ENCODE measurements around the gene LSM7. TPM values are rescaled to one million over a fixed set of nuclear protein-coding genes. Genes with fewer than 3 reads are reported as not detected.

The LSM7 gene
- total and polyA plus RNA-seq, 9 donors = 31.8 to 196 (median 79.6) TPM

GRCh38 chr19:2333027-2333806 is 4.8 kb upstream of the LSM7 start:
- intact Hi-C loops (cut with DNase I) = no loop called here
- peaks cover 12% of the 10 kb centered on the region for H3K4me1 ChIP-seq (ENCODE audit: insufficient read depth)
- no peak overlapping the region for H3K27ac ChIP-seq

GRCh38 chr19:2332341-2333026 is 4.1 kb upstream of the LSM7 start:
- H3K4me1 ChIP-seq (ENCODE audit: insufficient read depth) = peaks cover 10% of the 10 kb centered on the region
- TF ChIP-seq EP300 (IDR thresholded peaks at IDR 0.05) = no peak
- no peak for TF ChIP-seq CTCF (IDR thresholded peaks at IDR 0.05)
- no peak for TF ChIP-seq POLR2A (IDR thresholded peaks at IDR 0.05)
- DNase-seq = no peak
- 79 to 86% (median 85%) methylated on average over 16 to 17 of the region's 17 CpGs for WGBS, 3 donors
- intact Hi-C loops (cut with DNase I) = no loop called here
- no peaks in the 10 kb centered on the region for H3K27me3 ChIP-seq
- H3K36me3 ChIP-seq = no peaks in the 10 kb centered on the region
- H3K4me3 ChIP-seq = no peak overlapping the region
- H3K27ac ChIP-seq = no peak overlapping the region
- H3K9me3 ChIP-seq = no peaks in the 10 kb centered on the region

More at GRCh38 chr19:2333027-2333806, 4.8 kb upstream of the LSM7 start:
- peak in 1 of 5 donors; percentile 13 for DNase-seq
- H3K4me3 ChIP-seq = no peak overlapping the region
- no peaks in the 10 kb centered on the region for H3K9me3 ChIP-seq
- H3K27me3 ChIP-seq = no peaks in the 10 kb centered on the region
- 69 to 79% (median 78%) methylated on average over 26 to 27 of the region's 27 CpGs for WGBS, 3 donors
- H3K36me3 ChIP-seq = no peaks in the 10 kb centered on the region
- TF ChIP-seq POLR2A (IDR thresholded peaks at IDR 0.05) = no peak
- no peak for TF ChIP-seq EP300 (IDR thresholded peaks at IDR 0.05)
- TF ChIP-seq CTCF (IDR thresholded peaks at IDR 0.05) = no peak

GRCh38 chr19:2331601-2332246 is 3.3 kb upstream of the LSM7 start:
- H3K36me3 ChIP-seq = no peaks in the 10 kb centered on the region
- TF ChIP-seq EP300 (IDR thresholded peaks at IDR 0.05) (no peak), CTCF (IDR thresholded peaks at IDR 0.05) (no peak), POLR2A (IDR thresholded peaks at IDR 0.05) (no peak)
- intact Hi-C loops (cut with DNase I) = no loop called here
- H3K27me3 ChIP-seq = no peaks in the 10 kb centered on the region
- no peak overlapping the region for H3K4me3 ChIP-seq
- DNase-seq = no peak
- WGBS, 3 donors = 63 to 75% (median 66%) methylated on average over 12 of the region's 12 CpGs
- H3K4me1 ChIP-seq (ENCODE audit: insufficient read depth) = peaks cover 11% of the 10 kb centered on the region
- no peak overlapping the region for H3K27ac ChIP-seq
- no peaks in the 10 kb centered on the region for H3K9me3 ChIP-seq

GRCh38 chr19:2330632-2331284 is 2.4 kb upstream of the LSM7 start:
- Histone ChIP-seq H3K4me1 (ENCODE audit: insufficient read depth) (peaks cover 11% of the 10 kb centered on the region), H3K4me3 (no peak overlapping the region), H3K27me3 (no peaks in the 10 kb centered on the region), H3K9me3 (no peaks in the 10 kb centered on the region), H3K36me3 (no peaks in the 10 kb centered on the region), H3K27ac (no peak overlapping the region)
- 71 to 75% (median 73%) methylated on average over 20 of the region's 20 CpGs for WGBS, 3 donors
- intact Hi-C loops (cut with DNase I) = no loop called here
- no peak for DNase-seq
- no peak for TF ChIP-seq CTCF (IDR thresholded peaks at IDR 0.05)
- TF ChIP-seq EP300 (IDR thresholded peaks at IDR 0.05) = no peak
- no peak for TF ChIP-seq POLR2A (IDR thresholded peaks at IDR 0.05)
